UCSD-AML1 (cell line): ENCODE results near the gene LAMB4.

Experiments used
- DNase-seq: peaks from one replicate; lab custom pipeline; 2025; ENCODE audit not compliant: unreplicated experiment; lab: John Stamatoyannopoulos, UW

Gene LAMB4

DNA sequence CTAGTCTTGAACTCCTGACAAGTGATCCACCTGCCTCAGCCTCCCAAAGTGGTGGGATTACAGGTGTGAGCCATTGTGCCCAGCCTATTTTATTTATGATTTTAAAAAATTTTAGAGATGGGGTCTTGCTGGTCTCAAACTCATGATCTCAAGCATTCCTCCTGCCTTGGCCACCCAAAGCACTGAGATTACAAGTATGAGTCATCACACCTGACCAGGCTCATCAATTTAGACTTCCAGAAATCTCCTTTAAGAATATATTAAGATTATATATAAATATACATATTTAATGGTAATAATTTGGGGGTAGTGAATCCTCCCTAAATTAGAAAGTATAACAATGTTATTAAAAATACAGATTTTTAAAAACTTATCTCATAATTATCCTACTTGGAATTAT is 156.3 kb downstream of the LAMB4 start:
- no peak for DNase-seq
